Upper lobe of right lung (tissue), 1 donor: Measurements from ENCODE around the gene ACAT2. TPM values are rescaled to one million over a fixed set of nuclear protein-coding genes. Genes with fewer than 3 reads are reported as not detected.
"Not testable (repeated sequence)": the region's sequence is repeated elsewhere in the genome, so short reads cannot be mapped to it uniquely, and the experiment has no call there.

Source experiments
- ATAC-seq: fragments of 200-7000 bp; cut with Tn5 transposase; one replicate; pipeline ENCODE4 v1.9.1; 2020; ENCODE audit warnings: mild to moderate bottlenecking, moderate library complexity
- DNase-seq: peaks from one replicate; pipeline ENCODE4 v3.0.0-alpha.2; 2020
- H3K27ac ChIP-seq: fragments of 200-600 bp; one replicate; pipeline ENCODE4 v1.8.0; 2022
- H3K27me3 ChIP-seq: fragments of 200-600 bp; one replicate; pipeline ENCODE4 v1.8.0; 2022; ENCODE audit warnings: mild to moderate bottlenecking
- H3K36me3 ChIP-seq: fragments of 200-600 bp; one replicate; pipeline ENCODE4 v1.8.0; 2022
- H3K4me1 ChIP-seq: fragments of 200-600 bp; one replicate; pipeline ENCODE4 v1.8.0; 2022
- H3K4me3 ChIP-seq: fragments of 200-600 bp; one replicate; pipeline ENCODE4 v1.8.0; 2022; ENCODE audit warnings: mild to moderate bottlenecking
- H3K9me3 ChIP-seq: fragments of 200-600 bp; one replicate; pipeline ENCODE4 v1.8.0; 2022
- CTCF ChIP-seq: fragments of 200-600 bp; IDR thresholded peaks from one replicate; pipeline ENCODE4 v1.8.0; 2022; ENCODE audit warnings: antibody characterized with exemption
- intact Hi-C: fragments of 100-400 bp; cut with DNase I; formaldehyde crosslinking; loops from one replicate; pipeline ENCODE4 v1.11.0; 2022
- total RNA-seq: library from RNA; stranded (reverse); fragmentation: NEBNext Ultra II Directional; extraction: Animal tissue kit (Norgen Biotek cat#: 25700); gene quantifications from one replicate; pipeline ENCODE4 v1.2.1, GENCODE V29; 2021
- donor health status: DM: no; HTN: yes; CAD: no; lungs with severe emphysema.

The ACAT2 gene
- total RNA-seq, 1 donor from 2014 or later: 52.6 TPM

GRCh38 chr6:159823953-159824352, 62.1 kb downstream of the ACAT2 start:
- no peaks in the 10 kb centered on the region for H3K4me1 ChIP-seq
- H3K27ac ChIP-seq: no peak overlapping the region
- H3K9me3 ChIP-seq: no peaks in the 10 kb centered on the region
- DNase-seq: no peak
- no peaks in the 10 kb centered on the region for H3K27me3 ChIP-seq
- no peak for TF ChIP-seq CTCF
- intact Hi-C loops: no loop called here
- H3K36me3 ChIP-seq: no peaks in the 10 kb centered on the region
- H3K4me3 ChIP-seq: no peak overlapping the region
- ATAC-seq: no peak

- H3K4me3 ChIP-seq, ATAC-seq, H3K36me3 ChIP-seq, H3K27me3 ChIP-seq, H3K4me1 ChIP-seq, H3K27ac ChIP-seq, H3K9me3 ChIP-seq, intact Hi-C loops, DNase-seq: not testable (repeated sequence)
Observed at GRCh38 chr6:159824690-159825089, 62.8 kb downstream of the ACAT2 start.

- no peak overlapping the region for H3K27ac ChIP-seq
- ATAC-seq (no peak), DNase-seq (no peak)
- H3K4me1 ChIP-seq: no peaks in the 10 kb centered on the region
- H3K36me3 ChIP-seq: no peaks in the 10 kb centered on the region
- H3K27me3 ChIP-seq: no peaks in the 10 kb centered on the region
- H3K9me3 ChIP-seq: no peaks in the 10 kb centered on the region
- no peak overlapping the region for H3K4me3 ChIP-seq
- intact Hi-C loops: no loop called here
- TF ChIP-seq CTCF: no peak
Observed at GRCh38 chr6:159826004-159826403, 64.2 kb downstream of the ACAT2 start.

GRCh38 chr6:159826968-159827647, 65.3 kb downstream of the ACAT2 start:
- no peak for ATAC-seq
- no peak overlapping the region for H3K4me3 ChIP-seq
- H3K27ac ChIP-seq: no peak overlapping the region
- TF ChIP-seq CTCF: no peak
- H3K36me3 ChIP-seq: no peaks in the 10 kb centered on the region
- no peaks in the 10 kb centered on the region for H3K27me3 ChIP-seq
- intact Hi-C loops: no loop called here
- no peaks in the 10 kb centered on the region for H3K4me1 ChIP-seq
- no peaks in the 10 kb centered on the region for H3K9me3 ChIP-seq
- DNase-seq: no peak

GRCh38 chr6:159828074-159828473, 66.2 kb downstream of the ACAT2 start:
- no peaks in the 10 kb centered on the region for H3K4me1 ChIP-seq
- no peaks in the 10 kb centered on the region for H3K9me3 ChIP-seq
- intact Hi-C loops: no loop called here
- H3K27ac ChIP-seq: no peak overlapping the region
- H3K36me3 ChIP-seq: no peaks in the 10 kb centered on the region
- ATAC-seq (no peak), DNase-seq (no peak)
- no peak for TF ChIP-seq CTCF
- no peak overlapping the region for H3K4me3 ChIP-seq
- no peaks in the 10 kb centered on the region for H3K27me3 ChIP-seq

Other genes starting within 250 kb of the ACAT2 start
- 374 TPM for gene SOD2, start 68.8 kb upstream of the ACAT2 start, total RNA-seq
- 77.4 TPM for gene WTAP, start 34.5 kb upstream of the ACAT2 start, total RNA-seq
- 105 TPM for gene TCP1, start 27.6 kb downstream of the ACAT2 start, total RNA-seq
- gene MRPL18, start 28.4 kb downstream of the ACAT2 start, total RNA-seq: 46.0 TPM
- gene PNLDC1, start 38.2 kb downstream of the ACAT2 start, total RNA-seq: 0.49 TPM
- gene MAS1, start 128.9 kb downstream of the ACAT2 start, total RNA-seq: not detected
- gene IGF2R, start 207.0 kb downstream of the ACAT2 start, total RNA-seq: 144 TPM